HepG2 (cell line): ENCODE measurements around the gene STK40. TPM values are rescaled to one million over a fixed set of nuclear protein-coding genes. Genes with fewer than 3 reads are reported as not detected.

Source experiments
- AKAP8 ChIP-seq: sonication (generic); formaldehyde crosslinking; IDR thresholded peaks from 2 replicates; pipeline ENCODE4 v1.5.1; 2020; ENCODE audit warnings: mild to moderate bottlenecking, missing genetic modification reagents
- GABPA ChIP-seq, 2 experiments: IDR thresholded peaks; 2 replicates each; pipeline ENCODE4 v1.6.1; 2011 to 2016; ENCODE audit warnings: low read depth in 2 of 2, low read length in 1 of 2, missing biosample characterization in 1 of 2, missing genetic modification characterization in 1 of 2
- GABPB1 ChIP-seq: IDR thresholded peaks from 2 replicates; pipeline ENCODE4 v1.6.1; 2016; ENCODE audit warnings: mild to moderate bottlenecking, missing genetic modification reagents, moderate library complexity, missing compliant biosample characterization
- KDM3A ChIP-seq: IDR thresholded peaks from 2 replicates; pipeline ENCODE4 v1.6.1; 2018; ENCODE audit warnings: low read depth, missing compliant biosample characterization
- RAD21 ChIP-seq: fragments of 450-650 bp; formaldehyde crosslinking; IDR thresholded peaks from 2 replicates; pipeline ENCODE4 v1.5.0; 2020; ENCODE audit warnings: mild to moderate bottlenecking
- SMAD1 ChIP-seq: sonication (generic); formaldehyde crosslinking; IDR thresholded peaks from 2 replicates; pipeline ENCODE4 v1.4.0; 2020; ENCODE audit warnings: missing genetic modification reagents, low read depth, mild to moderate bottlenecking, borderline replicate concordance
- SMC3 ChIP-seq: IDR thresholded peaks from 2 replicates; pipeline ENCODE4 v1.6.1; 2011; ENCODE audit warnings: low read length, improper control_type of control experiment
- SNAPC2 ChIP-seq: sonication (generic); formaldehyde crosslinking; IDR thresholded peaks from 2 replicates; pipeline ENCODE4 v1.8.1; 2022; ENCODE audit warnings: mild to moderate bottlenecking, missing genetic modification reagents
- TBX2 ChIP-seq: sonication (generic); formaldehyde crosslinking; IDR thresholded peaks from 2 replicates; pipeline ENCODE4 v1.5.0; 2020; ENCODE audit warnings: missing genetic modification reagents, mild to moderate bottlenecking, borderline replicate concordance
- ZFX ChIP-seq: sonication (generic); formaldehyde crosslinking; IDR thresholded peaks from 2 replicates; pipeline ENCODE4 v1.4.0; 2020; ENCODE audit warnings: mild to moderate bottlenecking, low read depth, missing genetic modification reagents, moderate library complexity
- ZNF101 ChIP-seq: sonication (generic); formaldehyde crosslinking; IDR thresholded peaks from 2 replicates; pipeline ENCODE4 v1.4.0; 2020; ENCODE audit warnings: mild to moderate bottlenecking, low read depth, missing genetic modification reagents, borderline replicate concordance
- polyA plus RNA-seq, 8 experiments: library from polyadenylated mRNA; depleted of rRNA in 3 of 8; stranded (reverse) in 7 of 8; unstranded in 1 of 8; fragments of >200 nt; fragmentation: Illumina TruSeq in 4 of 8; extraction: Trizol in 4 of 8; gene quantifications; 2 replicates each; pipeline versions ENCODE4 v1.2.1 to v1.2.3, GENCODE V29; 2011 to 2016; ENCODE audit warnings: low read depth in 4 of 8, missing spikeins in 1 of 8, mixed read lengths in 1 of 8; ENCODE audit not compliant: insufficient read depth in 1 of 8
- total RNA-seq, 5 experiments: library from RNA; depleted of rRNA; stranded (reverse); fragments of >200 nt; fragmentation: Illumina TruSeq; extraction: Trizol; gene quantifications; 2 replicates each; pipeline ENCODE4 v1.2.3, GENCODE V29; 2016; ENCODE audit warnings: low read depth in 1 of 5
- TF ChIP-seq, protein P1 (sequence below): sonication (generic); formaldehyde crosslinking; IDR thresholded peaks from 2 replicates; pipeline ENCODE4 v1.5.1; 2020; ENCODE audit warnings: mild to moderate bottlenecking, moderate library complexity, missing genetic modification reagents
- TF ChIP-seq, protein P2 (sequence below): sonication (generic); formaldehyde crosslinking; IDR thresholded peaks from 2 replicates; pipeline ENCODE4 v1.5.0; 2020; ENCODE audit warnings: missing genetic modification reagents, mild to moderate bottlenecking, borderline replicate concordance
- TF ChIP-seq, protein P3 (sequence below): sonication (generic); formaldehyde crosslinking; IDR thresholded peaks from 2 replicates; pipeline ENCODE4 v1.4.0; 2020; ENCODE audit warnings: missing genetic modification reagents

The STK40 gene
- total and polyA plus RNA-seq, 2 of the 13 experiments (the other 11 are each of a cell fraction or from before 2014, with no cell fraction given): 33.8 to 35.1 TPM

DNA sequence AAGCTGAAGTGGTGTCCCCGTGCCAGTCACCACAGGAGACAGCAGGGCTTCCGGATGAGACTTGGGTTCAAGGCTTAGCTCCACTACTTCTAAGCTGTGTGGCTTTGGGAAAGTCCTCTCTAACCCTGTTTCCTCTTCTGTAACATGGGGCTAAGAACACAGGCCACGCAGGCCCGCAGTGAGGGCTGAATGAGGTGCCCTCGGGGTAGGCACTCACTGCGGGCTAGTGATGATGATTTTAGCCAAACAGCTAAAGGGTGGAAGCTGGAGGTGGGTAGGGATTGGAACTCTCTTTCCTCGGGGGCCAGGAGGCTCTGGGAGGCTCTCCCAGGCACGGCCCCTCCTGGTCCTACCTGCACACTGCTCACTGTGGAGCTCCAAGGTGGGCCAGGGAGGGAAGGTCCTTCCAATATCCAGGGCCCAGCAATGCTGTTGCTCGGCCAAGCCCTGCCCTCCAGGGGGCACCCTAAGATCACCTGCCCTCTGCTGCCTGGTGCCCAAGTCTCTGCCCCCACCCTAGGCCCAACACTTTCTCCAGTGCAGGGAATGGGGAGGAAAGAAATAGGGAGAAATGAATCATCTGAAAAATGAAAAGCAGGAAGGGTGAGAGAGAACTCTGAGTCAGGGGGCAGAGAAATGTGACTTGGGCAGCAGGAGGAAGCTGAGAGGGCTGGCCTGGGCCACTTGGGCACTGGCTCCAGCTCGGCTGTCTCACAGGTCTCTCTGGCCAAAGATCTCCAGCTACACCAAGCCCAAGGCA lies 43.1 kb downstream of the STK40 start (continued):
- TF ChIP-seq TBX2 (CRISPR knock-in tag) (peak; percentile 30; the same call in 1 of the 2 replicates), GABPA (IDR thresholded peaks at IDR 0.05; ENCODE audit: low read depth, low read length) (no peak), GABPA (CRISPR knock-in tag; IDR thresholded peaks at IDR 0.05; ENCODE audit: low read depth) (no peak), RAD21 (CRISPR knock-in tag) (peak; percentile 81), SNAPC2 (CRISPR knock-in tag) (no peak), ZFX (peak; percentile 46; the same call in 1 of the 2 replicates), ZNF101 (CRISPR knock-in tag) (no peak), SMAD1 (no peak), KDM3A (CRISPR knock-in tag) (0 out of 2 replicates have a peak, but pooled peaks have one; percentile 29), GABPB1 (CRISPR knock-in tag) (no peak), SMC3 (peak; percentile 50), AKAP8 (no peak)
- TF ChIP-seq, protein P1, sequence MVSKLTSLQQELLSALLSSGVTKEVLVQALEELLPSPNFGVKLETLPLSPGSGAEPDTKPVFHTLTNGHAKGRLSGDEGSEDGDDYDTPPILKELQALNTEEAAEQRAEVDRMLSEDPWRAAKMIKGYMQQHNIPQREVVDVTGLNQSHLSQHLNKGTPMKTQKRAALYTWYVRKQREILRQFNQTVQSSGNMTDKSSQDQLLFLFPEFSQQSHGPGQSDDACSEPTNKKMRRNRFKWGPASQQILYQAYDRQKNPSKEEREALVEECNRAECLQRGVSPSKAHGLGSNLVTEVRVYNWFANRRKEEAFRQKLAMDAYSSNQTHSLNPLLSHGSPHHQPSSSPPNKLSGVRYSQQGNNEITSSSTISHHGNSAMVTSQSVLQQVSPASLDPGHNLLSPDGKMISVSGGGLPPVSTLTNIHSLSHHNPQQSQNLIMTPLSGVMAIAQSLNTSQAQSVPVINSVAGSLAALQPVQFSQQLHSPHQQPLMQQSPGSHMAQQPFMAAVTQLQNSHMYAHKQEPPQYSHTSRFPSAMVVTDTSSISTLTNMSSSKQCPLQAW (CRISPR knock-in tag): peak; percentile 43; the same call in 1 of the 2 replicates
- TF ChIP-seq, protein P2, sequence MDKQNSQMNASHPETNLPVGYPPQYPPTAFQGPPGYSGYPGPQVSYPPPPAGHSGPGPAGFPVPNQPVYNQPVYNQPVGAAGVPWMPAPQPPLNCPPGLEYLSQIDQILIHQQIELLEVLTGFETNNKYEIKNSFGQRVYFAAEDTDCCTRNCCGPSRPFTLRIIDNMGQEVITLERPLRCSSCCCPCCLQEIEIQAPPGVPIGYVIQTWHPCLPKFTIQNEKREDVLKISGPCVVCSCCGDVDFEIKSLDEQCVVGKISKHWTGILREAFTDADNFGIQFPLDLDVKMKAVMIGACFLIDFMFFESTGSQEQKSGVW (CRISPR knock-in tag): no peak
- TF ChIP-seq, protein P3, sequence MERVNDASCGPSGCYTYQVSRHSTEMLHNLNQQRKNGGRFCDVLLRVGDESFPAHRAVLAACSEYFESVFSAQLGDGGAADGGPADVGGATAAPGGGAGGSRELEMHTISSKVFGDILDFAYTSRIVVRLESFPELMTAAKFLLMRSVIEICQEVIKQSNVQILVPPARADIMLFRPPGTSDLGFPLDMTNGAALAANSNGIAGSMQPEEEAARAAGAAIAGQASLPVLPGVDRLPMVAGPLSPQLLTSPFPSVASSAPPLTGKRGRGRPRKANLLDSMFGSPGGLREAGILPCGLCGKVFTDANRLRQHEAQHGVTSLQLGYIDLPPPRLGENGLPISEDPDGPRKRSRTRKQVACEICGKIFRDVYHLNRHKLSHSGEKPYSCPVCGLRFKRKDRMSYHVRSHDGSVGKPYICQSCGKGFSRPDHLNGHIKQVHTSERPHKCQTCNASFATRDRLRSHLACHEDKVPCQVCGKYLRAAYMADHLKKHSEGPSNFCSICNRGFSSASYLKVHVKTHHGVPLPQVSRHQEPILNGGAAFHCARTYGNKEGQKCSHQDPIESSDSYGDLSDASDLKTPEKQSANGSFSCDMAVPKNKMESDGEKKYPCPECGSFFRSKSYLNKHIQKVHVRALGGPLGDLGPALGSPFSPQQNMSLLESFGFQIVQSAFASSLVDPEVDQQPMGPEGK (CRISPR knock-in tag): peak; percentile 54
